ENCODE data around the gene TSPYL4. TPM values are rescaled to one million over a fixed set of nuclear protein-coding genes. Genes with fewer than 3 reads are reported as not detected.

Gene TSPYL4
- total RNA-seq, 4 donors from 2014 or later: 9.5 to 17.6 (median 15.7) TPM

DNA sequence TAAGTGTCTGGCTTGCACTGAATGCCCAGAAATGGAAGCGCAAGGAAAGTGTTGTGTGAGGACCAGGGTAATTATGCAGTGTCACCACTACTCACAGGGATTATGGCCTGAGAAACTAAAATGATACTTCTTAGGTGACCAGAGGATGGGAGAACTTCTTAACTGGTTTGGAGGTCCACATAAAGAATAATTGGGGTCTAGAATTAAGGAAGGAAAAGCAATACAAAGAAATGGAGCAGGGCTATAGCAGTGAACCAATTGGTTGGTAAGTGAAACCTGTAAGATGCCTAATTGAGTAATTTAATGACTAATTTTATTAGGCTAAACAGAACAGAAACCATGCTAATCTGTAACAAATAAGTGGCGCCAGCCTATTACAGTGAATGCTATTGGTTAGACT lies 5.3 kb downstream of the TSPYL4 start:
- no peak overlapping the region for H3K4me3 ChIP-seq (ENCODE audit: low read depth, poor library complexity, severe bottlenecking)
- 93 to 99% methylated on average over 2 of the region's 2 CpGs for WGBS, 2 donors
- no peak for DNase-seq (ENCODE audit: low spot score in 2 of 2)
- intact Hi-C loops (cut with DNase I; ENCODE audit: low total_unique reads): no loop called here
- TF ChIP-seq POLR2A (IDR thresholded peaks at IDR 0.05): no peak

DNA sequence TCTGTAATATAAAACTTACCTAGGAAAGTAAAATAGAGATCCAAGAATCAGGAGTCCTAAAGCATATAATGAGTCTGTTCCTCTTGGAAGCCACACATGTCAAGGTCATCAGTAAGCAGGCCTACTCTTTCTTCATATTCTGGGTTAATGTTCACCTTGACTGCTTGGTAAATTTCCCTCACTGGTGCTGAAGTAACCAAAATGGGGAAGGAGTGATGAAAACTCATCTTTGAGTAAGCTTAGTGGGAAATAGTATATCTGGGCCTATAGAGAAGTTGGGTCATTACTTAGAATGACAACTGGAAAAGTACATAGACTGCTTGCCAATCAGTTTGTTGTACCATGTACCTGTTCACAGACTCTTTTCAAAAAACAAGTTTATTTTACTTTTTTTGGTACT lies 6.6 kb downstream of the TSPYL4 start:
- no peak overlapping the region for H3K4me3 ChIP-seq (ENCODE audit: low read depth, poor library complexity, severe bottlenecking)
- DNase-seq (ENCODE audit: low spot score in 2 of 2): no peak
- no peak for TF ChIP-seq POLR2A (IDR thresholded peaks at IDR 0.05)
- TF ChIP-seq, protein P1, sequence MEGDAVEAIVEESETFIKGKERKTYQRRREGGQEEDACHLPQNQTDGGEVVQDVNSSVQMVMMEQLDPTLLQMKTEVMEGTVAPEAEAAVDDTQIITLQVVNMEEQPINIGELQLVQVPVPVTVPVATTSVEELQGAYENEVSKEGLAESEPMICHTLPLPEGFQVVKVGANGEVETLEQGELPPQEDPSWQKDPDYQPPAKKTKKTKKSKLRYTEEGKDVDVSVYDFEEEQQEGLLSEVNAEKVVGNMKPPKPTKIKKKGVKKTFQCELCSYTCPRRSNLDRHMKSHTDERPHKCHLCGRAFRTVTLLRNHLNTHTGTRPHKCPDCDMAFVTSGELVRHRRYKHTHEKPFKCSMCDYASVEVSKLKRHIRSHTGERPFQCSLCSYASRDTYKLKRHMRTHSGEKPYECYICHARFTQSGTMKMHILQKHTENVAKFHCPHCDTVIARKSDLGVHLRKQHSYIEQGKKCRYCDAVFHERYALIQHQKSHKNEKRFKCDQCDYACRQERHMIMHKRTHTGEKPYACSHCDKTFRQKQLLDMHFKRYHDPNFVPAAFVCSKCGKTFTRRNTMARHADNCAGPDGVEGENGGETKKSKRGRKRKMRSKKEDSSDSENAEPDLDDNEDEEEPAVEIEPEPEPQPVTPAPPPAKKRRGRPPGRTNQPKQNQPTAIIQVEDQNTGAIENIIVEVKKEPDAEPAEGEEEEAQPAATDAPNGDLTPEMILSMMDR (IDR thresholded peaks at IDR 0.05): no peak
- intact Hi-C loops (cut with DNase I; ENCODE audit: low total_unique reads): no loop called here

DNA sequence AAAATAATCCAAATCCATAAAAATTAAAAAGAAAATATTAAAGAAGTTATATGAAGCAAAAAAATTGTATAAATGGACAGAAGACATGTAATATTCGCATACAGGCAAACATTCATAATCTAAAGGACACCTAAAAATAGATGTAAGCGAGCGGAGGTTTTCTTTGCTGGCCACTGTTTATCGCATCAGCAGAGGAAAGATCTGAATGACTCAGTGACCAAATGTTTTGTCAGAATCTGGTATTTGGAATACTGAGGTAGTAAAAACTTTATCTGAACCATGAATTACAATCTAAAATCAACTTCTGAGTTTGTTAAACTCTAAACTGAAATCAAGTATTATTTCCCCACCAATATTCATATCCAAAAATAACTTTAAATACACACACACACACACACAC lies 7.8 kb downstream of the TSPYL4 start:
- no peak overlapping the region for H3K4me3 ChIP-seq (ENCODE audit: low read depth, poor library complexity, severe bottlenecking)
- DNase-seq (ENCODE audit: low spot score in 2 of 2): no peak
- no peak for TF ChIP-seq POLR2A (IDR thresholded peaks at IDR 0.05)
- 90 to 96% methylated on average over 4 of the region's 4 CpGs for WGBS, 2 donors
- intact Hi-C loops (cut with DNase I; ENCODE audit: low total_unique reads): no loop called here

DNA sequence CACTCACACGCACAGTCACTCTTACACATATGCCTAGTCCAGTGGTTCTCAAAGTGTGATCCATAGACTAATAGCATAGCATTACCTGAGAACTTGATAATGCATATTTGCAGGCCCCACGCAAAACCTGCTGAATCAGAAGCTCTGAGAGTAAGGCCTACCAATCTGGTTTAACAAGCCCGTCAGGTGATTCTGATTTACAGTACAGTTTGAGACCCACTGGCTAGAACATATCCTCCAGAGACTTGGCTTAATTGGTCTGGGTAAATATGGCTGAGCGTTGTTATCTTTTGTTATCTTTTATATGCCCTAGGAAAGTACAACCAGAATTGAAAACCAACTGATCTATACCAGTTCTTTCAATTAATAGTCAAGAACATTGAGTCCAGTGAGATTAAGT lies 9.6 kb downstream of the TSPYL4 start:
- WGBS, 2 donors: 67 to 76% methylated on average over 4 of the region's 4 CpGs

DNA sequence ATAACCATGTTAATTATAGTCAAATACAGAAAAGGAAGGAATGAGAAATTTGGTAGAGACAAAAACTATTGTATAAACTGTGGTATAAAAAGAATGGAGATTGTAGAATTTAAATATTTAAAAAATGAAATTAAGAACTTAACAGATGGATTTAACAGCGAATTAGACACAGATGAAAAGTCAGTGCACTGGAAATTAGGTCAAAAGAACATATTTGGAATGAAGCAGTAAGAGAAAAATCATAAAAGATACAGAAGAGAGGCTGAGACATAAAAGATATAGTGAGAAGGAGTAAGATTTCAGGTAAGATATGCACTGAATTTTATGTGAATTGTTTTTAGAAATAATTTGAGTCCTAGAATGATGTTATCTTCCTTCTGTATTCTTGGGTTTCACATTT lies 14.0 kb downstream of the TSPYL4 start:
- H3K4me3 ChIP-seq (ENCODE audit: low read depth, poor library complexity, severe bottlenecking): no peak overlapping the region
- DNase-seq (ENCODE audit: low spot score in 2 of 2): no peak
- WGBS, 2 donors: 96 to 98% methylated on average over 1 of the region's 1 CpG
- no peak for TF ChIP-seq POLR2A (IDR thresholded peaks at IDR 0.05)
- TF ChIP-seq, protein P1 (IDR thresholded peaks at IDR 0.05): no peak
- intact Hi-C loops (cut with DNase I; ENCODE audit: low total_unique reads): no loop called here

More for the DNA sequence above, 9.6 kb downstream of the TSPYL4 start:
- intact Hi-C loops (cut with DNase I; ENCODE audit: low total_unique reads): no loop called here
- no peak overlapping the region for H3K4me3 ChIP-seq (ENCODE audit: low read depth, poor library complexity, severe bottlenecking)
- no peak for DNase-seq (ENCODE audit: low spot score in 2 of 2)
- TF ChIP-seq, protein P1 (IDR thresholded peaks at IDR 0.05): no peak
- no peak for TF ChIP-seq POLR2A (IDR thresholded peaks at IDR 0.05)

DNA sequence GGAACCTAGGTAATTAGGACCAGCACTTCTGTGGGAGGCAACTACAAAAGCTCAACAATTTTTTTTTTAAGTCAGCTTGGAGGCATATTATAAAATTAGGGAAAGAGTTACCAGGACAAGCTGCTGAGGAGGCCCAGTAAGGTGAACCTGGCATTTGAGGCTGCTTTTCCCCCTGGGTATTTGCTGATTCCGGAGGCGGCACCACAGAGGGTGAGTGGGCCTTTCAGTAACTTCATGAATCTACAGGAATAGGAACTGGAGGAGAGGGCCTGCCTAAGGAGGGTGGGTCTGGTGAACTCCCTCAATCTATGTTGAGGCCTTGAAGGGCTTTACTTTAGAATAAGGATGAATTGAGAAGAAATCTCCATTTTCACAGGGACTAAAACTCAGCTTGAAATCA lies 14.6 kb downstream of the TSPYL4 start:
- 100% methylated on average over 2 of the region's 2 CpGs for WGBS, 2 donors
- TF ChIP-seq, protein P1 (IDR thresholded peaks at IDR 0.05): no peak
- TF ChIP-seq POLR2A (IDR thresholded peaks at IDR 0.05): no peak
- intact Hi-C loops (cut with DNase I; ENCODE audit: low total_unique reads): no loop called here
- DNase-seq (ENCODE audit: low spot score in 2 of 2): no peak
- H3K4me3 ChIP-seq (ENCODE audit: low read depth, poor library complexity, severe bottlenecking): no peak overlapping the region

DNA sequence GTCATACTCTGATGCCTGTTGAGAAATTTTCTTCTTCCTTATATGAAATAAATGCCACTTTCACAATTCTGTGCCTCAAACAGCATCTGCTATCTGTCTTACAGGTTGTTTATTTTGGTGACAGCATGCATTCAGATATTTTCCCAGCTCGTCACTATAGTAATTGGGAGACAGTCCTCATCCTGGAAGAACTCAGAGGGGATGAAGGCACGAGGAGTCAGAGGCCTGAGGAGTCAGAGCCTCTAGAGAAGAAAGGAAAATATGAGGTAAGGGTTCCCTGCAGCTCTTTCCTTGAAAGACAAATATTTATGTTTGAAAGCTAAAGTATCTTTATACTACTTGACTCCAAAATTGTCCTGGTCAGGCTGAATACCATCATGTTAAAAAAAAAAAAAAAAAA lies 15.8 kb downstream of the TSPYL4 start:
- H3K4me3 ChIP-seq (ENCODE audit: low read depth, poor library complexity, severe bottlenecking): no peak overlapping the region
- 89 to 96% methylated on average over 2 of the region's 2 CpGs for WGBS, 2 donors
- intact Hi-C loops (cut with DNase I; ENCODE audit: low total_unique reads): no loop called here
- no peak for TF ChIP-seq POLR2A (IDR thresholded peaks at IDR 0.05)
- DNase-seq (ENCODE audit: low spot score in 2 of 2): no peak

Data from lower leg skin (tissue), 4 donors.